Uterus (tissue), 2 donors: ENCODE results near the gene SKA2.

Experiments used
- POLR2A ChIP-seq, 2 donors: fragments of 450-650 bp; IDR thresholded peaks; one replicate each; pipeline ENCODE4 v1.6.1; 2016; ENCODE audit warnings: antibody characterized with exemption in 2 of 2, mild to moderate bottlenecking in 1 of 2, moderate library complexity in 1 of 2
- TF ChIP-seq, protein P1 (sequence below), 4 experiments: fragments of 200-600 bp in 2 of 4; fragments of 450-650 bp in 2 of 4; sonication (generic) in 2 of 4; IDR thresholded peaks; one replicate each; pipeline ENCODE4 v1.5.1; 2016 to 2019; ENCODE audit warnings: antibody characterized with exemption in 4 of 4, mild to moderate bottlenecking in 2 of 4, moderate library complexity in 1 of 4

DNA sequence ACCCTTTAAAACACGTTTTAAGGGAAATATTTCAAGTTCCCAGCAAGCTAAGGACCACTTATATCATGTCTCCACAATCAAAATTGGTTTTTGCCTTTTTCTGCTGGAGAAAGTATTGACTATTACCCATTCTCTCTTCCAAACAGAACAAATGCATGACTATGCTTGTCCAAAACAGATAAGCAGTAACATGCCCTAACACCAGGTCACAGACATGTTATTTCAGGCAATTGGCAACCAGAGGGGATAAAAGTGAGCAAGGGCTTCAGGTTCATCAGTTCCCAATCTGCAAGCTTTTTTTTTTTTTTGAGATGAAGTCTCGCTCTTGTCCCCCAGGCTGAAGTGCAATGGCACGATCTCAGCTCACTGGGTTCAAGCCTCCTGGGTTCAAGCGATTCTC, 15.0 kb downstream of the SKA2 start:
- TF ChIP-seq, protein P1, sequence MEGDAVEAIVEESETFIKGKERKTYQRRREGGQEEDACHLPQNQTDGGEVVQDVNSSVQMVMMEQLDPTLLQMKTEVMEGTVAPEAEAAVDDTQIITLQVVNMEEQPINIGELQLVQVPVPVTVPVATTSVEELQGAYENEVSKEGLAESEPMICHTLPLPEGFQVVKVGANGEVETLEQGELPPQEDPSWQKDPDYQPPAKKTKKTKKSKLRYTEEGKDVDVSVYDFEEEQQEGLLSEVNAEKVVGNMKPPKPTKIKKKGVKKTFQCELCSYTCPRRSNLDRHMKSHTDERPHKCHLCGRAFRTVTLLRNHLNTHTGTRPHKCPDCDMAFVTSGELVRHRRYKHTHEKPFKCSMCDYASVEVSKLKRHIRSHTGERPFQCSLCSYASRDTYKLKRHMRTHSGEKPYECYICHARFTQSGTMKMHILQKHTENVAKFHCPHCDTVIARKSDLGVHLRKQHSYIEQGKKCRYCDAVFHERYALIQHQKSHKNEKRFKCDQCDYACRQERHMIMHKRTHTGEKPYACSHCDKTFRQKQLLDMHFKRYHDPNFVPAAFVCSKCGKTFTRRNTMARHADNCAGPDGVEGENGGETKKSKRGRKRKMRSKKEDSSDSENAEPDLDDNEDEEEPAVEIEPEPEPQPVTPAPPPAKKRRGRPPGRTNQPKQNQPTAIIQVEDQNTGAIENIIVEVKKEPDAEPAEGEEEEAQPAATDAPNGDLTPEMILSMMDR (IDR thresholded peaks at IDR 0.05): no peak
- no peak for TF ChIP-seq POLR2A (IDR thresholded peaks at IDR 0.05)
